Measurements from ENCODE around the gene GNA12. TPM values are rescaled to one million over a fixed set of nuclear protein-coding genes. Genes with fewer than 3 reads are reported as not detected.
"Not testable (repeated sequence)": the region's sequence is repeated elsewhere in the genome, so short reads cannot be mapped to it uniquely, and the experiment has no call there.

Gene GNA12
- total and polyA plus RNA-seq, 8 donors, result 2.0 to 54.6 (median 22.0) TPM

GRCh38 chr7:2856388-2857169 is 12.5 kb upstream of the GNA12 start:
- 66 to 86% (median 69%) methylated on average over 5 of the region's 5 CpGs for WGBS, 5 donors
- Histone ChIP-seq H3K36me3 (no peaks in the 10 kb centered on the region), H3K4me3 (no peak overlapping the region), H3K9me3 (no peaks in the 10 kb centered on the region), H3K27me3 (no peaks in the 10 kb centered on the region), H3K27ac (no peak overlapping the region), H3K4me1 (peaks cover 0 to 12% (median 5%) of the 10 kb centered on the region in 4 donors)
- no peak for TF ChIP-seq EP300 (IDR thresholded peaks at IDR 0.05)
- TF ChIP-seq POLR2A (IDR thresholded peaks at IDR 0.05), result no peak
- no peak for TF ChIP-seq CTCF (IDR thresholded peaks at IDR 0.05)
- TF ChIP-seq POLR2AphosphoS5 (IDR thresholded peaks at IDR 0.05), result no peak
- intact Hi-C loops (cut with DNase I; ENCODE audit: low total_unique reads), result no loop called here
- DNase-seq, result no peak

- 90 to 100% (median 95%) methylated on average over 6 of the region's 6 CpGs for WGBS, 5 donors
- no peaks in the 10 kb centered on the region for H3K9me3 ChIP-seq
- H3K27me3 ChIP-seq, result no peaks in the 10 kb centered on the region
- no peaks in the 10 kb centered on the region for H3K36me3 ChIP-seq
- H3K27ac ChIP-seq, result no peak overlapping the region
- TF ChIP-seq EP300 (IDR thresholded peaks at IDR 0.05) (no peak), CTCF (IDR thresholded peaks at IDR 0.05) (no peak), POLR2A (IDR thresholded peaks at IDR 0.05) (no peak), POLR2AphosphoS5 (IDR thresholded peaks at IDR 0.05) (no peak)
- peaks cover 0 to 11% (median 5%) of the 10 kb centered on the region in 4 donors for H3K4me1 ChIP-seq
- DNase-seq, result no peak
- H3K4me3 ChIP-seq, result no peak overlapping the region
- intact Hi-C loops (cut with DNase I; ENCODE audit: low total_unique reads), result no loop called here
Measured at GRCh38 chr7:2855386-2855785, 11.3 kb upstream of the GNA12 start.

GRCh38 chr7:2853552-2853951 is 9.4 kb upstream of the GNA12 start:
- H3K9me3 ChIP-seq; intact Hi-C loops (cut with DNase I; ENCODE audit: low total_unique reads): not testable (repeated sequence)
- 74 to 93% (median 84%) methylated on average over 4 of the region's 4 CpGs for WGBS, 5 donors

GRCh38 chr7:2853147-2853546 is 9.0 kb upstream of the GNA12 start:
- H3K27me3 ChIP-seq, result no peaks in the 10 kb centered on the region
- H3K9me3 ChIP-seq, result no peaks in the 10 kb centered on the region
- no peak overlapping the region for H3K27ac ChIP-seq
- TF ChIP-seq CTCF (IDR thresholded peaks at IDR 0.05), result no peak
- TF ChIP-seq POLR2AphosphoS5 (IDR thresholded peaks at IDR 0.05), result no peak
- TF ChIP-seq EP300 (IDR thresholded peaks at IDR 0.05), result no peak
- no peak for TF ChIP-seq POLR2A (IDR thresholded peaks at IDR 0.05)
- H3K4me1 ChIP-seq, result peaks cover 0 to 6% (median 2%) of the 10 kb centered on the region in 4 donors
- no peak for DNase-seq
- no peaks in the 10 kb centered on the region for H3K36me3 ChIP-seq
- 43 to 80% (median 71%) methylated on average over 3 of the region's 3 CpGs for WGBS, 5 donors
- no peak overlapping the region for H3K4me3 ChIP-seq
- intact Hi-C loops (cut with DNase I; ENCODE audit: low total_unique reads), result no loop called here

More at GRCh38 chr7:2853552-2853951, 9.4 kb upstream of the GNA12 start:
- H3K36me3 ChIP-seq, DNase-seq, H3K27ac ChIP-seq, H3K4me1 ChIP-seq, H3K27me3 ChIP-seq, H3K4me3 ChIP-seq: not testable (repeated sequence)

- DNase-seq, result no peak
- Histone ChIP-seq H3K4me3 (no peak overlapping the region), H3K9me3 (no peaks in the 10 kb centered on the region), H3K27me3 (no peaks in the 10 kb centered on the region), H3K36me3 (no peaks in the 10 kb centered on the region), H3K4me1 (peaks cover 0 to 6% (median 2%) of the 10 kb centered on the region in 4 donors), H3K27ac (no peak overlapping the region)
- intact Hi-C loops (cut with DNase I; ENCODE audit: low total_unique reads), result no loop called here
- no peak for TF ChIP-seq POLR2AphosphoS5 (IDR thresholded peaks at IDR 0.05)
- no peak for TF ChIP-seq POLR2A (IDR thresholded peaks at IDR 0.05)
- TF ChIP-seq CTCF (IDR thresholded peaks at IDR 0.05), result no peak
- no peak for TF ChIP-seq EP300 (IDR thresholded peaks at IDR 0.05)
- 68 to 88% (median 83%) methylated on average over 2 of the region's 2 CpGs for WGBS, 5 donors
Measured at GRCh38 chr7:2851497-2851896, 7.4 kb upstream of the GNA12 start.

Data from stomach (tissue), 9 donors.